Measurements from ENCODE around the gene SHKBP1. TPM values are rescaled to one million over a fixed set of nuclear protein-coding genes. Genes with fewer than 3 reads are reported as not detected.

SHKBP1 gene
- total and polyA plus RNA-seq, 9 of the 15 experiments (the other 6 are each of a cell fraction or from before 2014, with no cell fraction given): 1.2 to 58.1 (median 22.3) TPM

DNA sequence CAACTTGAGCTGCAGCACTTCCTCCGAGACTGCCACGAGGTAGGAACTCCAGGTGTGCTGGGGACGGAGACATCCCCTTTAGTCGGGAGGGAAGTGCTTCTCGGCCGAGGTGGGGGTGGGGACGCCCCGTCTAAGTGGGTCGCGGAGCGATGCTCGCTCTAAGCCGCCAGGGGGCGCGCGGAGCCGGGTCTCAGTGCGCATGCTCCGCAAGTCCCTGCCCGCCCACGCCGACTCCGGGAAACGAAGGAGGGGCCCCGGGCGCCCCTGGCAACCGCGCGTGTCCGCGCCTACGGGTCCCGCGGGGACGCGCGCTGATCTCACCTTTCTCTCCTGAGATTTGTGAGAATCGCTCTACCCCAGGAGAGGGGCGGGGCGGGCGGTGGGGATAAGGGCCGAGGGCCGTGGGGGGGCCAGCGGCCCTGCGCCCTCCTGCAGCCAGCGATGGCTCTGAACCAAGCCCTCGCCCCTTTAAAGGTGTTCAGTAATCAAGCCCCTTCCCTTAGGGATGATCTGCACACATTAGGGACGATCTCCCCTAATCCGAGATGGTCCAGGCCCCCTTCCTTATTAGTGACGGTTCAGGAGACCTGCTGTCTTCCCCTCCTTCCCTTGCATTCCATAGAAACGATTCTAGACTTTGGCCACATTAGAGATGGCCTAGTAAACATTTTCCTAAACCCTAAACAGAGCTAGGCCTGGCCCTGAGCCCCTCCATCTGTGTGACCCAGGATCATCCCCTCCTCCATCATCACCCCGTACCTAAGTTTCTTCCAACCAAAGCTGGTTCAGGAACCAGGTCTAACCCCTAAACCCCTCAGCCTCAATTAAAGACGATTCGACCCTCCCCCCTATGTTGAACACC lies 47.3 kb upstream of the SHKBP1 start (continued):
- TF ChIP-seq MYC (IDR thresholded peaks at IDR 0.05; ENCODE audit: low read depth, low read length) (0 out of 2 replicates have a peak, but pooled peaks have one; percentile 17), MYC (CRISPR knock-in tag; IDR thresholded peaks at IDR 0.05; ENCODE audit: borderline replicate concordance, low read depth) (no peak), FIP1L1 (IDR thresholded peaks at IDR 0.05; ENCODE audit: low read depth, low read length, poor library complexity, severe bottlenecking) (no peak), OTX1 (CRISPR knock-in tag; IDR thresholded peaks at IDR 0.05) (no peak), ZBTB8A (IDR thresholded peaks at IDR 0.05; ENCODE audit: partially characterized antibody) (no peak), HDAC6 (IDR thresholded peaks at IDR 0.05; ENCODE audit: low read depth, low read length) (no peak), RAD51 (IDR thresholded peaks at IDR 0.05; ENCODE audit: borderline replicate concordance, low read depth) (no peak), MBD2 (IDR thresholded peaks at IDR 0.05; ENCODE audit: borderline replicate concordance, low read depth) (no peak; the same call in 1 of the 2 replicates), NFIC (IDR thresholded peaks at IDR 0.05) (peak; percentile 93), HDAC2 (IDR thresholded peaks at IDR 0.05) (no peak), ZNF224 (CRISPR knock-in tag; IDR thresholded peaks at IDR 0.05) (no peak), RFX5 (IDR thresholded peaks at IDR 0.05; ENCODE audit: low read depth, low read length) (no peak), TCF7 (IDR thresholded peaks at IDR 0.05; ENCODE audit: borderline replicate concordance) (no peak), ZNF589 (CRISPR knock-in tag; IDR thresholded peaks at IDR 0.05; ENCODE audit: low read depth) (no peak), ARHGAP35 (IDR thresholded peaks at IDR 0.05; ENCODE audit: partially characterized antibody) (no peak), BCOR (IDR thresholded peaks at IDR 0.05) (no peak), C11orf30 (IDR thresholded peaks at IDR 0.05; ENCODE audit: low read depth) (no peak), ZFP30 (CRISPR knock-in tag; IDR thresholded peaks at IDR 0.05; ENCODE audit: borderline replicate concordance) (no peak), TSC22D4 (tag; IDR thresholded peaks at IDR 0.05) (no peak), ADNP (tag; IDR thresholded peaks at IDR 0.05) (no peak)
- TF ChIP-seq, protein P1, sequence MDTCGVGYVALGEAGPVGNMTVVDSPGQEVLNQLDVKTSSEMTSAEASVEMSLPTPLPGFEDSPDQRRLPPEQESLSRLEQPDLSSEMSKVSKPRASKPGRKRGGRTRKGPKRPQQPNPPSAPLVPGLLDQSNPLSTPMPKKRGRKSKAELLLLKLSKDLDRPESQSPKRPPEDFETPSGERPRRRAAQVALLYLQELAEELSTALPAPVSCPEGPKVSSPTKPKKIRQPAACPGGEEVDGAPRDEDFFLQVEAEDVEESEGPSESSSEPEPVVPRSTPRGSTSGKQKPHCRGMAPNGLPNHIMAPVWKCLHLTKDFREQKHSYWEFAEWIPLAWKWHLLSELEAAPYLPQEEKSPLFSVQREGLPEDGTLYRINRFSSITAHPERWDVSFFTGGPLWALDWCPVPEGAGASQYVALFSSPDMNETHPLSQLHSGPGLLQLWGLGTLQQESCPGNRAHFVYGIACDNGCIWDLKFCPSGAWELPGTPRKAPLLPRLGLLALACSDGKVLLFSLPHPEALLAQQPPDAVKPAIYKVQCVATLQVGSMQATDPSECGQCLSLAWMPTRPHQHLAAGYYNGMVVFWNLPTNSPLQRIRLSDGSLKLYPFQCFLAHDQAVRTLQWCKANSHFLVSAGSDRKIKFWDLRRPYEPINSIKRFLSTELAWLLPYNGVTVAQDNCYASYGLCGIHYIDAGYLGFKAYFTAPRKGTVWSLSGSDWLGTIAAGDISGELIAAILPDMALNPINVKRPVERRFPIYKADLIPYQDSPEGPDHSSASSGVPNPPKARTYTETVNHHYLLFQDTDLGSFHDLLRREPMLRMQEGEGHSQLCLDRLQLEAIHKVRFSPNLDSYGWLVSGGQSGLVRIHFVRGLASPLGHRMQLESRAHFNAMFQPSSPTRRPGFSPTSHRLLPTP (IDR thresholded peaks at IDR 0.05; ENCODE audit: borderline replicate concordance, extremely low read depth, insufficient read length): no peak
- TF ChIP-seq, protein P2, sequence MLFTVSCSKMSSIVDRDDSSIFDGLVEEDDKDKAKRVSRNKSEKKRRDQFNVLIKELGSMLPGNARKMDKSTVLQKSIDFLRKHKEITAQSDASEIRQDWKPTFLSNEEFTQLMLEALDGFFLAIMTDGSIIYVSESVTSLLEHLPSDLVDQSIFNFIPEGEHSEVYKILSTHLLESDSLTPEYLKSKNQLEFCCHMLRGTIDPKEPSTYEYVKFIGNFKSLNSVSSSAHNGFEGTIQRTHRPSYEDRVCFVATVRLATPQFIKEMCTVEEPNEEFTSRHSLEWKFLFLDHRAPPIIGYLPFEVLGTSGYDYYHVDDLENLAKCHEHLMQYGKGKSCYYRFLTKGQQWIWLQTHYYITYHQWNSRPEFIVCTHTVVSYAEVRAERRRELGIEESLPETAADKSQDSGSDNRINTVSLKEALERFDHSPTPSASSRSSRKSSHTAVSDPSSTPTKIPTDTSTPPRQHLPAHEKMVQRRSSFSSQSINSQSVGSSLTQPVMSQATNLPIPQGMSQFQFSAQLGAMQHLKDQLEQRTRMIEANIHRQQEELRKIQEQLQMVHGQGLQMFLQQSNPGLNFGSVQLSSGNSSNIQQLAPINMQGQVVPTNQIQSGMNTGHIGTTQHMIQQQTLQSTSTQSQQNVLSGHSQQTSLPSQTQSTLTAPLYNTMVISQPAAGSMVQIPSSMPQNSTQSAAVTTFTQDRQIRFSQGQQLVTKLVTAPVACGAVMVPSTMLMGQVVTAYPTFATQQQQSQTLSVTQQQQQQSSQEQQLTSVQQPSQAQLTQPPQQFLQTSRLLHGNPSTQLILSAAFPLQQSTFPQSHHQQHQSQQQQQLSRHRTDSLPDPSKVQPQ (CRISPR knock-in tag; IDR thresholded peaks at IDR 0.05; ENCODE audit: borderline replicate concordance): no peak

Measured in K562 (cell line).